Activated naive CD8-positive, alpha-beta T cell treated with anti-CD3 and anti-CD28 coated beads, Interleukin-2, amount 50 U/mL, for 16 hours (primary cell): ENCODE results near the gene ZKSCAN3.
"Not testable (repeated sequence)": the region's sequence is repeated elsewhere in the genome, so short reads cannot be mapped to it uniquely, and the experiment has no call there.

ENCODE experiments used
- DNase-seq: peaks from one replicate; pipeline ENCODE4 v3.0.0-alpha.2; 2020; ENCODE audit warnings: low read depth, low spot score

ZKSCAN3 gene

GRCh38 chr6:28371706-28372451 is 22.1 kb downstream of the ZKSCAN3 start:
- no peak for DNase-seq

GRCh38 chr6:28373925-28374324 is 24.2 kb downstream of the ZKSCAN3 start:
- no peak for DNase-seq

GRCh38 chr6:28377879-28378278 is 28.1 kb downstream of the ZKSCAN3 start:
- DNase-seq, result no peak

- no peak for DNase-seq
Measured at GRCh38 chr6:28378644-28379043, 28.9 kb downstream of the ZKSCAN3 start.

GRCh38 chr6:28380381-28380780 is 30.6 kb downstream of the ZKSCAN3 start:
- DNase-seq, result no peak

GRCh38 chr6:28383235-28384142 is 33.7 kb downstream of the ZKSCAN3 start:
- DNase-seq, result peak; percentile 1

GRCh38 chr6:28384143-28384533 is 34.4 kb downstream of the ZKSCAN3 start:
- DNase-seq, result no peak

GRCh38 chr6:28390688-28391087 is 40.9 kb downstream of the ZKSCAN3 start:
- no peak for DNase-seq

GRCh38 chr6:28393912-28394662 is 44.3 kb downstream of the ZKSCAN3 start:
- DNase-seq, result no peak

GRCh38 chr6:28395918-28396317 is 46.2 kb downstream of the ZKSCAN3 start:
- DNase-seq, result no peak

- peak; percentile 68 for DNase-seq
Measured at GRCh38 chr6:28399350-28400121, 49.8 kb downstream of the ZKSCAN3 start, which contains the start of gene ZSCAN12. Gene ZSCAN12 (minus strand): TSS chr6:28399747. CDS start chr6:28398405, 1,342 bp downstream.

GRCh38 chr6:28400122-28400451 is 50.3 kb downstream of the ZKSCAN3 start:
- no peak for DNase-seq

GRCh38 chr6:28401172-28401571 is 51.4 kb downstream of the ZKSCAN3 start:
- DNase-seq, result no peak

- no peak for DNase-seq
Measured at GRCh38 chr6:28402197-28402596, 52.5 kb downstream of the ZKSCAN3 start.

- not testable (repeated sequence) for DNase-seq
Measured at GRCh38 chr6:28403923-28404322, 54.2 kb downstream of the ZKSCAN3 start.

GRCh38 chr6:28407401-28407800 is 57.7 kb downstream of the ZKSCAN3 start:
- no peak for DNase-seq

- DNase-seq, result no peak
Measured at GRCh38 chr6:28408076-28408802, 58.5 kb downstream of the ZKSCAN3 start.

GRCh38 chr6:28410767-28411166 is 61.0 kb downstream of the ZKSCAN3 start:
- no peak for DNase-seq

GRCh38 chr6:28413681-28414080 is 63.9 kb downstream of the ZKSCAN3 start:
- DNase-seq, result no peak
